Kidney (tissue), 14 donors: Measurements from ENCODE around the gene F12. TPM values are rescaled to one million over a fixed set of nuclear protein-coding genes. Genes with fewer than 3 reads are reported as not detected.

Experiments
- DNase-seq, 5 donors: peaks; one replicate each; pipeline ENCODE4 v3.0.0-alpha.2; 2013 to 2020
- FAIRE-seq: peaks from 2 replicates; lab custom pipeline; 2012; peaks lifted over from hg19 to GRCh38; lab: Jason Lieb, UNC
- H3K27ac ChIP-seq, 2 donors: one replicate each; pipeline ENCODE4 v1.7.0; 2013; ENCODE audit warnings: low read depth in 2 of 2, low read length in 2 of 2, inconsistent platforms in 1 of 2
- H3K27me3 ChIP-seq: one replicate; pipeline ENCODE4 v1.7.1; 2013; ENCODE audit warnings: low read length, inconsistent platforms; ENCODE audit not compliant: control insufficient read depth, insufficient read depth
- H3K36me3 ChIP-seq, 3 donors: one replicate each; pipeline versions ENCODE4 v1.7.0 to v1.7.1; 2013; ENCODE audit warnings: low read length in 3 of 3, control low read depth in 1 of 3, inconsistent platforms in 1 of 3; ENCODE audit not compliant: insufficient read depth in 3 of 3, control insufficient read depth in 2 of 3
- H3K4me1 ChIP-seq, 3 donors: one replicate each; pipeline versions ENCODE4 v1.7.0 to v1.7.1; 2013; ENCODE audit warnings: low read length in 3 of 3, inconsistent platforms in 1 of 3, low read depth in 1 of 3; ENCODE audit not compliant: control insufficient read depth in 2 of 3, insufficient read depth in 2 of 3
- H3K4me3 ChIP-seq, 3 donors: one replicate each; pipeline versions ENCODE4 v1.7.0 to v1.8.1; 2013; ENCODE audit warnings: low read length in 3 of 3, control low read depth in 1 of 3, inconsistent platforms in 1 of 3
- H3K9ac ChIP-seq, 3 donors: one replicate each; pipeline versions ENCODE4 v1.7.0 to v1.7.1; 2013; ENCODE audit warnings: low read length in 3 of 3, control low read depth in 1 of 3, inconsistent platforms in 1 of 3
- H3K9me3 ChIP-seq, 3 donors: one replicate each; pipeline versions ENCODE4 v1.7.0 to v1.7.1; 2013; ENCODE audit warnings: low read length in 3 of 3, control low read depth in 1 of 3, inconsistent platforms in 1 of 3; ENCODE audit not compliant: control insufficient read depth in 2 of 3, insufficient read depth in 1 of 3
- intact Hi-C: fragments of 100-400 bp; cut with DNase I; formaldehyde crosslinking; loops from one replicate; pipeline ENCODE4 v1.11.1; 2022
- polyA plus RNA-seq: library from polyadenylated mRNA; stranded (reverse); fragments of 350-450 nt; fragmentation: Illumina TruSeq; extraction: RNeasy Lipid Tissue Mini Kit (QIAGEN cat#74804); gene quantifications from one replicate; pipeline ENCODE4 v1.2.3, GENCODE V29; 2014; ENCODE audit warnings: low read depth, low replicate concordance; ENCODE audit not compliant: insufficient read depth
- total RNA-seq: library from RNA; stranded (reverse); fragmentation: NEBNext Ultra II Directional; extraction: Animal tissue kit (Norgen Biotek cat#: 25700); gene quantifications from one replicate; pipeline ENCODE4 v1.2.1, GENCODE V29; 2021
- TF ChIP-seq, protein P1 (sequence below): IDR thresholded peaks from 3 replicates; pipeline ENCODE4 v1.5.1; 2012; ENCODE audit warnings: mild to moderate bottlenecking, moderate library complexity, borderline replicate concordance; ENCODE audit not compliant: insufficient read depth; ENCODE audit errors: extremely low read depth
- donor health status: control.
- donor health status: control.
- donor health status: control.
- donor health status: control.
- donor health status: control.
- donor health status: DM: yes; HTN: yes; CAD: no.
- donor health status: Normal renal cell carcinoma (clear cell type).

The F12 gene
- total and polyA plus RNA-seq, 2 donors from 2014 or later = 3.1 to 4.2 TPM

DNA sequence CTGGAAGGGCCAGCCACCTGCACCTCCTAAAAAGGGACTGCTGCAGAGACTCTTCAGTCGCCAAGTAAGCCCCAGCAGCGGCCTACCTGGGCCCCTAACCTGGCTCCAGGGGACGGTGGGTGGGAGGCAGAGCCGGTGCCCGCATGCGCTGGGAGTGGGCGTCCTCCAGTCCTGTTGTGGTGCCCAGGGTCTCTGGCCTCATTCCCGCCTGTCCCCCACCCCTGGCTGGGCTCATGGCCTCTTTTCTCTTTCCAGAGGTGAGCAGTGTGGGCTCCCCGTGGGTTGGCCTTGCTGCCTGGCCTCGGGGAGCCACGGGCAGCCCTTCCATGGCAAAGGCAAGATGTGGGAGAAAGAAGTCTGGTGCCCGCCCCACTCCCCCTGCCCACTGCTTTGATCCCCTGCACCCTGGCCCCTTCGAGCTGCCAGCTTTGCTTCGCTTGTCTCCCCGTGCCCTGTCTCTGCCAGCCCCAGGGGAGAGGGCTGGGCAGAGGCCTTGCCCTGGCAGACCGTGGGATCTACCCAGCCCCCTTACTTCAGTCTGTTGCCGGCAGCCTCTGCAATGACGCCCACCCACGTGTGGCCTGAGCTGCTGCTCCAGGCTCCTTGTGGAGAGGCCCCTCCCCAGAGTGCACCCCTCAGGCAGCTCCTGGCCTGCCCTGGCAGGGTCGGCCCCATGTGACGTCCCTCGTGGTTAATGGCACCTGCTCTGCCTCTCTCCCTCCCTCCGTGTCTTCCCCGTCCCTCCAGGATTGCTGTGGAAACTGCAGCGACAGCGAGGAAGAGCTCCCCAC, 31.8 kb upstream of the F12 start:
- DNase-seq (no peak), FAIRE-seq (no peak)
- Histone ChIP-seq H3K27me3 (no peaks in the 10 kb centered on the region), H3K27ac (no peak overlapping the region), H3K4me1 (peaks cover 0 to 4% (median 2%) of the 10 kb centered on the region in 3 donors), H3K4me3 (no peak overlapping the region), H3K9me3 (no peaks in the 10 kb centered on the region), H3K36me3 (peaks cover 0 to 3% (median 2%) of the 10 kb centered on the region in 3 donors), H3K9ac (no peak overlapping the region)
- intact Hi-C loops = no loop called here
- TF ChIP-seq, protein P1, sequence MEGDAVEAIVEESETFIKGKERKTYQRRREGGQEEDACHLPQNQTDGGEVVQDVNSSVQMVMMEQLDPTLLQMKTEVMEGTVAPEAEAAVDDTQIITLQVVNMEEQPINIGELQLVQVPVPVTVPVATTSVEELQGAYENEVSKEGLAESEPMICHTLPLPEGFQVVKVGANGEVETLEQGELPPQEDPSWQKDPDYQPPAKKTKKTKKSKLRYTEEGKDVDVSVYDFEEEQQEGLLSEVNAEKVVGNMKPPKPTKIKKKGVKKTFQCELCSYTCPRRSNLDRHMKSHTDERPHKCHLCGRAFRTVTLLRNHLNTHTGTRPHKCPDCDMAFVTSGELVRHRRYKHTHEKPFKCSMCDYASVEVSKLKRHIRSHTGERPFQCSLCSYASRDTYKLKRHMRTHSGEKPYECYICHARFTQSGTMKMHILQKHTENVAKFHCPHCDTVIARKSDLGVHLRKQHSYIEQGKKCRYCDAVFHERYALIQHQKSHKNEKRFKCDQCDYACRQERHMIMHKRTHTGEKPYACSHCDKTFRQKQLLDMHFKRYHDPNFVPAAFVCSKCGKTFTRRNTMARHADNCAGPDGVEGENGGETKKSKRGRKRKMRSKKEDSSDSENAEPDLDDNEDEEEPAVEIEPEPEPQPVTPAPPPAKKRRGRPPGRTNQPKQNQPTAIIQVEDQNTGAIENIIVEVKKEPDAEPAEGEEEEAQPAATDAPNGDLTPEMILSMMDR = no peak

GRCh38 chr5:177440211-177440989, 31.0 kb upstream of the F12 start:
- no peak overlapping the region for H3K27ac ChIP-seq
- no peak for FAIRE-seq

DNA sequence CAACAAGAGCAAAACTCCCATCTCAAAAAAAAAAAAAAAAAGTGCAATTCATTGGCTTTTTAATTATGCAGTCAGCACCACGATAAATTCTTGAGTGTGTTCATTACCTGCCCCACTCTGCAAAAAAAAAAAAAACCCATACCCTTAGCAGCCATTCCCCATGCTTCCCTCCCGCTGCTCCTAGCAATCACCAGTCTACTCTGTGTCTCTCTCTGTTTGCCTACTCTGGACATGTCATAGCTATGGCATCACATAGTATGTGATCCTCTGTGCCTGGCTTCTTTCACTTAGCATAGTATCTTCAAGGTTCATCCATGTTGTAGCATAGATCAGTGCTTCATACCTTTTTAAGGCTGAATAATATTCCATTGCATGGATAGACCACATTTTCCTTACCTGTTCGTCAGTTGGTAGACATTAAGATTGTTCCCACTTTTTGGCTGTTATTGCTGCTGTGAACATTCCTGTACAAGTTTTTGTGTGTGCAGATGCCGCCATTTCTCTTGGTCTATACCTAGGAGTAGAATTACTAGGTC, 30.2 kb upstream of the F12 start:
- peaks cover 2 to 4% (median 4%) of the 10 kb centered on the region in 3 donors for H3K36me3 ChIP-seq
- no peaks in the 10 kb centered on the region for H3K9me3 ChIP-seq
- no peak for FAIRE-seq
- H3K4me1 ChIP-seq = no peaks in the 10 kb centered on the region
- no peak overlapping the region for H3K27ac ChIP-seq
- H3K4me3 ChIP-seq = no peak overlapping the region
- intact Hi-C loops = no loop called here
- no peak for DNase-seq
- TF ChIP-seq, protein P1 = no peak
- H3K9ac ChIP-seq = no peak overlapping the region
- no peaks in the 10 kb centered on the region for H3K27me3 ChIP-seq

More at GRCh38 chr5:177440211-177440989, 31.0 kb upstream of the F12 start:
- Histone ChIP-seq H3K36me3 (peaks cover 2 to 3% (median 3%) of the 10 kb centered on the region in 3 donors), H3K4me1 (no peaks in the 10 kb centered on the region), H3K9ac (no peak overlapping the region), H3K27me3 (no peaks in the 10 kb centered on the region), H3K9me3 (no peaks in the 10 kb centered on the region), H3K4me3 (no peak overlapping the region)
- intact Hi-C loops = no loop called here
- DNase-seq = peak in 1 of 5 donors; percentile 29
- TF ChIP-seq, protein P1 = no peak
